GM19467 (cell line): ENCODE data around the gene ACTR5.
"Not testable (repeated sequence)": the region's sequence is repeated elsewhere in the genome, so short reads cannot be mapped to it uniquely, and the experiment has no call there.

Experiments
- ATAC-seq: cut with Tn5 transposase; IDR thresholded peaks from one replicate; pipeline ENCODE4 v1.9.1; 2021; ENCODE audit warnings: mild to moderate bottlenecking, moderate library complexity; ENCODE audit not compliant: unreplicated experiment

ACTR5 gene

GRCh38 chr20:38764567-38765318 lies 16.5 kb downstream of the ACTR5 start:
- ATAC-seq, result no peak

GRCh38 chr20:38766071-38766470 lies 17.8 kb downstream of the ACTR5 start:
- ATAC-seq, result no peak

- no peak for ATAC-seq
Measured at GRCh38 chr20:38769376-38770295, 21.4 kb downstream of the ACTR5 start.

DNA sequence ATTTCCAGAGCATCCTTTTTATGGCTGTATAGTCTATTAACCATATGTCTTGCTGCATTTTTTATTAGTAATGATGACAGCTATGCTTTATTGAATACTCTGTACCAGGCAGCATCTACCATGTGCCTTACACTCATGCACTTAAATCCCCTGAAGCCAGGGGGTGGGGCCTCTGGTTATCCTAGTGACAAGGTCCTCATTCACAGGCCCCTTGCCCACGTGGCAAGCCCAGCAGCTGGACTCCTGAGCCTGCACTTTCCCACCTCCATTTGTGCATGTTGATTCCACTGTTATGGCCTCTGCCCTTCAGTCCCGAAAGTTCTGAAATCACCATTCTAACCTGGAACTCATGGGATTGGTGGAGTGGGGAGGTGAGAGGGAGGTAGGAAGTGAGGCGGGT lies 22.3 kb downstream of the ACTR5 start:
- no peak for ATAC-seq

GRCh38 chr20:38770970-38771369 lies 22.7 kb downstream of the ACTR5 start:
- ATAC-seq, result no peak

DNA sequence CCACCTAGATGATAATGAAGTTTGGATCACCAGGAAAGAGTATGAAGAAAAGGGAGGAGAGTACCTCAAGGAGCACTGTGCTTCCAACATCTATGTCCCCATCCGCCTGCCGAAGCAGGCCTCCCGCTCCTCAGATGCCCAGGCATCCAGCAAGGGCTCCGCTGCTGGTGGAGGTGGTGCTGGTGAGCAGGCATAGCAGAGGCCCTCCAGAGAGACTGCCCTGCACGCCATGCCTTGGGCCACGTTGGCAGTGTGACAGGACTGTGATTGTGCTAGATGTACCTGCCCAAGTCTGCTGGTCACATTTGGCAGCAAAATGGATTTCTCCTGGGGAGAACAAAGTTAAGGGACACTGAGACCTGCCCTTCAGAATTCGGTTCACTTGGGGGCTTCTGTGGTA lies 23.4 kb downstream of the ACTR5 start:
- no peak for ATAC-seq

- no peak for ATAC-seq
Measured at GRCh38 chr20:38774167-38774566, 25.9 kb downstream of the ACTR5 start.

GRCh38 chr20:38776363-38776762 lies 28.1 kb downstream of the ACTR5 start:
- no peak for ATAC-seq

GRCh38 chr20:38779247-38780097 lies 31.2 kb downstream of the ACTR5 start:
- no peak for ATAC-seq

DNA sequence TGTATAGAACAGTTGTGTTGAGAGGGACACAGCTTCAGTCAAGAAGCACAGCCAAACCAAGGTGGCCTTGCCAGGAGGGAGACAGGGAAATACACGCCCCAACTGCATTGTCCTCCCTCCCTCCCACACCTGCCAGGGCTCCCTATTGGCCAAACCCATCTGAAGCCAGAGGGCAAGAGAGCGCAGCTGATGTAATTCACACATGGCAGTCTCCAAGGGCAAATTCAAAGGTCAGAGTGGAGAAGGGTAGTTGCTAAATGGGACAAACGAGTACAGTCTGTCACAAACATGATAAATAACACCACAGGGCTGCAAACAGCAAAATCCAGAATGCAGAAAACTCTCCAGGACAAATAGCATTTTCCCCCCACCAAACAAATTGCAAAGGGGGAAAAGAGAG lies 34.0 kb downstream of the ACTR5 start:
- ATAC-seq, result no peak

DNA sequence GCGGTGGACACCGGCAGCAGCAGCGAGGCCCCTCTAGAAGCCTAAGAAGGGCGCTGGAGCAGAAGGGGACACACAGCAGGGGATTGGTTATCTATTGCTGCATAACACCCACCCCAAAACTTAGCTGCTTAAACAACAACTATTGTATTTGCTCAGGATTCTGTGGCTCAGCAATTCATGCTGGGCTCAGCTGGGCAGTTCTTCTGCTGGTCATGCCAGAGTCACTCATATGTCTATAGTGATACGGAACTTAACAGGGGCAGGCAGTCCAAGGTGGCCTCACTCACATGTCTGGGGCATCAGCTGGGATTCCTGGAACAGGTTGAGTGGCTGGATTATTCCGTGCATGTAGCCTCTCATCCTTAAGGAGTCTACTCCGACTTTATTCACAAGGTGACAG lies 39.6 kb downstream of the ACTR5 start:
- ATAC-seq, result no peak

DNA sequence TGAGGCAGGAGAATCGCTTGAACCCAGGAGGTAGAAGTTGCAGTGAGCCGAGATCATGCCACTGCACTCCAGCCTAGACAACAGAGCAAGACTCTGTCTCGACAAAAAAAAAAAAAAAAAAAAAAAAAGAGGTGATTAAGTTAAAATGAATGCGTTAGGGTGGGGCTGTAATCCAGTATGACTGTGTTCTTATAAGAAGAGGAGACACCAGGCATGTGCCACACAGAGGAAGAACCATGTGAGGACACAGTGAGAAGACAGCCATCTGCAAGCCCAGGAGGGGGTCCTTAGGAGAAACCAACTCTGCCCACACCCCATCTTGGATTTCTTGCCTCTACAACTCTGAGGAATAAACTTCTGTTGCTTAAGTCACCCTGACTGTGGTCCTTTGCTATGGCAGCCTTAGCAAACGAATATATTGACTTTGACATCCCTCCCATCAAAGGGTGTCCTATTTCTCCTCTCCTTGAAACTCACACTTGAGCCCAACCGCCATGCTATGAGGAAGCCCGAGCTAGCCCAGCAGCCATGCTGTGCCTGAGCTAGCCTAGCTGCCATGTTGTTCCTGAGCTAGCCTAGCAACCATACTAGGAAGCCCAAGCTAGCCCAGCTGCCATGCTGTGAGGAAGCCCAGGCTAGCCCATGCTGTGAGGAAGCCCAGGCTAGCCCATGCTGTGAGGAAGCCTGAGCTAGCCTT lies 41.4 kb downstream of the ACTR5 start:
- ATAC-seq, result no peak

DNA sequence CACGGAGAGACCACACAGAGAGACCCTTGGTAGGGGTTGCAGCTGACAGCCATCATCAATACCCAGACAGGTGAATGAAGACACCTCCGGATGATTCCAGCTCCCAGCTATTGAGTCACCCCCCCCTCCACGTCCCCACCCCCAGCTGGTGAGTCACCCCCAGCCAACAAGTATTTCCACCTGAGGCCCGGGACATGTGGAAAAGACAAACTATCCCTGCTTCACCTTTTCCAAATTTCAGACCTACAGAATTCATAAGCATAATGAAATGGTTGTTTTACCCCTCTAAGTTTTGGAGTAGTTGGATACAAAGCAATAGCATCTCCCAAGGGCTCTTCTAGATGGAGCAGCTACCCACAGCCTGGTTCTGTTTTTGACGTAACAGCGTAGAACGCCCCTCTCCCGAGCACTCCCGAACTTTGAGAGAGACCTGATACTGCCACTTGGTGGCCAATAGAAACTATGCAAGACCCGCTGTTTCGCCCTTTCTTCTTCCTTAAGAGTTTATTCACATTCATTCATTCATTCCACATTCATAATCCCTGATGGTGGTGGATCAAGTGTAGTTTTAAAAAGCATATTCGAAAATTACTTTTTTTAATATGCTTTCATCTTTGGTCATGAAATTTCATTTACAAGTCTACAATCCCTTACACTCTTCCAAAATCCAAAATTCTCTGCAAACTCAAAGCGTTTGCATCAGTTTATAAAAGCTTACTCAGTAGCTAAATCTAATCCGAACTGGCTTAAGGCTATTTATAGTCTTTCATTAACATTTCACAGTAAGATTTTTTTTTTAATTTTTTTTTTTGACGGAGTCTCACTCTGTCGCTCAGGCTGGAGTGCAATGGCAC lies 42.2 kb downstream of the ACTR5 start:
- no peak for ATAC-seq

DNA sequence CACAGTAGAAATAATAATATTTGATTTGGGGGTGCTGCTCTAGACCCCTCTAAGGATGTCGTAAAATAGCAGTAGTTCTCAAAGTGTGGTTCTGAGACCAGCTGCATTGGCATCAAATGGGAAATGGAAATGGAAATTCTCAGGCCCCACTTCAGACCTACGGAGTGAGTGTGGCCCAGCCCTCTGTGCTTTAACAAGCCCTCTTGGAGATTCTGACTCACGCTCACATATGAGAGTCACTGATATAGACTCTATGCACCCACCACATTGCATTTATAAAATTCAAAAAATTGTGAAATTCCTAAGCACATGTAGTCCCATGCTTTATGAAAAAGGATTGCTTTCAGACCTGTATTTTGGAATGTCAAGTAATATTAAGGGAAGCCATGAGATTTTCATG lies 43.0 kb downstream of the ACTR5 start:
- no peak for ATAC-seq

DNA sequence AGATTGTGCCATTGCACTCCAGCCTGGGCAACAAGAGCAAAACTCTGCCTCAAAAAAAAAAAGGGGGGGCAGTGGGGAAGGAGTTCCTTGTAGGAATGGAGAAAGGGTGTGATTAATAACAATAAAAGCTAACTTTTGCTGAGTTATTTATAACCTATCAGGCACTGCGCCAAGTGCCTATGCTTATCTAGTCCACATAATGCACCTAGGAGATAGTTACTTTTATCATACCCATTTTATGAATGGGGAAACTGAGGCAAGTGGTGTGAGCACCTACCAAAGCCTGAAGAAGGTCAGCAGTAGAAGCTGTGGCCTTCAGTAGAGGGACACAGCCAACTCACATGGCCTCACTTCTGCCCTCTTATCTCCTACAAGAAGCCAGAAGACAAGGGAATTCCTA lies 43.7 kb downstream of the ACTR5 start:
- ATAC-seq, result no peak

DNA sequence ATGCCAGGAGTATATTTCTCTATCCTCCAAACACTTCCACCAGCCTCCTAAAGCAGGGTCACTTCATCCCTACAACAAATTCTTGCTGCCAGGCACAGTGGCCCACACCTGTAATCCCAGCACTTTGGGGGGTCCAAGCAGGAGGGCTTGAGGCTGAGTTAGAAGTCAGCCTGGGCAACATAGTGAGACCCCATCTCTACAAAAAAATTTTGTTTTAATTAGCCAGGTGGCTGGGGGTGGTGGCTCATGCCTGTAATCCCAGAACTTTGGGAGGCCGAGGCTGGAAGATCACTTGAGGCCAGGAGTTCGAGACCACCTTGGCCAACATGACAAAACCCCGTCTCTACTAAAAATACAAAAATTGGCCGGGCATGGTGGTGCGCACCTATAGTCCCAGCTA lies 45.8 kb downstream of the ACTR5 start:
- not testable (repeated sequence) for ATAC-seq

DNA sequence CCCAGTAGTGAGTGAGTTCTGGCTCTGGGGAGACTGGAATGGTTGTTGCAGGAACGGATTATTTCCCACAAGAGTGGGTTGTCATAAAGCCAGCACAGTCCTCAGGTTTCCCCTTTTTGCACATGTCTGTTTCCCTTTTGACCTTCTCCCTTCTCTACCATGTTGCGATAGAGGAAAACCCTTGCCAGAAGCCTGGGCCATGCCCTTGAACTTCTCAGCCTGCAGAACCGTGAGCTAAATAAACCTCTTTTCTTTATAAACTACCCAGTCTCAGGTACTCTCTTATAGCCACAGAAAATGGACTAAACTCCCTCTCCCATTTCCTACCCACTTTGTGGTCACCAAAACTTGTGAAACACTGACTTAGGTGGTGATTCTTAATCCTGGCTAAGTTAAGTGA lies 50.0 kb downstream of the ACTR5 start:
- ATAC-seq, result no peak

DNA sequence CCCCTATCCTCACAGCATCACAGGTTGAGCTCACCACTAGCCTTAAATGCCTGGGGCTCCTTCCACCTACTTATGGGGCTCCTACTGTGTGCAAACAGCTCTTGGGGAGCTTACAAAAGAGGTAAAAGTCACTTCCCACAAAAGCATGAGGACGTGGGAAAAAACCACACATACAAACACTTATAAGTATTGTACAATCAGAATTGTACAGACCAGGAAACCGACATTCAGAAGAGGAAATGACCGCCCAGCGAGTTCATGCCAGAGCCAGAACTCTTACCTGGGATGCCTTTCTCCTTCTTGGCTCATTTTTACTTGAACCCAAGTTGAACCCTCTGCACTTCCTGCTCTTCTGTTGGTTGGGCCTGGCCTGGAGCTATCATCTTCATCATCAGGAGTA lies 50.9 kb downstream of the ACTR5 start:
- no peak for ATAC-seq

GRCh38 chr20:38800882-38801281 lies 52.6 kb downstream of the ACTR5 start:
- no peak for ATAC-seq

DNA sequence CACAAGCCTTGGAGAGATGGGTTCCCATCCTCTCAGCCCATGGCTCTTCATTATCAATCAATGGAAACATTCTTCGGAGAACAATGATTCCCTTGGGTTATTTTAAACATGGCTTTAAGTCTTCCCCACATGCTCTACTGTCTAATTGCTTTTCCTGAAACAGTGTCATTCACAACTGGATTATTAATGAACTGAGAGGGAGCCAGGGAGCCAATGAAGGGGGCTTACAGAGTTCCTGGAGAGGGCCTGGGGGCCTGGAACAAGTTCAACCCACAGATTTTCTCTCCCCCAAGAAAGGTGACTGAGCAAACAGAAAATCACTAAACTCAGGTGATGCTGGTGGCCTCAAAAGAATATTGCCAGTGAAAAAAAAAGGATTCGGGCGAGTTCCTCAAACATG lies 56.0 kb downstream of the ACTR5 start:
- ATAC-seq, result no peak
